NB4 (cell line): ENCODE measurements around the gene FAM3C.

Source experiments
- DNase-seq: peaks from one replicate; pipeline ENCODE4 v3.0.0; 2010; ENCODE audit warnings: low read depth
- H3K4me3 ChIP-seq: one replicate; pipeline ENCODE4 v1.5.1; 2011; ENCODE audit warnings: mild to moderate bottlenecking, low read depth, low read length, moderate library complexity
- MAX ChIP-seq: IDR thresholded peaks from 2 replicates; pipeline ENCODE4 v1.6.1; 2011; ENCODE audit warnings: low read depth, low read length
- MYC ChIP-seq: IDR thresholded peaks from 2 replicates; pipeline ENCODE4 v1.6.1; 2011; ENCODE audit warnings: low read depth, low read length
- POLR2A ChIP-seq: IDR thresholded peaks from 2 replicates; pipeline ENCODE4 v1.6.1; 2011; ENCODE audit warnings: mild to moderate bottlenecking; ENCODE audit not compliant: insufficient read length; ENCODE audit errors: extremely low read depth
- TF ChIP-seq, protein P1 (sequence below): IDR thresholded peaks from one replicate; pipeline ENCODE4 v1.5.1; 2012; ENCODE audit warnings: low read depth, low read length

The FAM3C gene

DNA sequence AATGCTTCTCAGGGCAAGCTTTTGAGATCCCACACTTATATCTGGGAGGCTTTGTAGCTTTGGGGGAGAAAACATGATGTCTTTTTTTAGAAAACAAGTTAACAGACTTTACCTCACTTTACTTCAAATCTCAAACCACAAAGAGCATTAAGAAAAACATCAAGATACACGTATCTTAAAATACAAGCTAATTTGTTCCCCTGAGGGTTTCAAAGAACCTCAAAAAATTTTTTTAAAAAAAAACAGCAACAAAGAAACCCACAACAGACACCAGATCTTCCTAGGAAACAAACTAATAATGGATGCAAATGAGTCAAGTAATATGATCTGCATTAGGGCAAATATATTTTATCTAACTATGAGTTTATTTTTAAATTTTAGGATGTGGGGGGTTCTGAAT is 24.7 kb downstream of the FAM3C start:
- H3K4me3 ChIP-seq, result no peak overlapping the region
- TF ChIP-seq MAX (no peak), MYC (no peak), POLR2A (no peak)
- TF ChIP-seq, protein P1, sequence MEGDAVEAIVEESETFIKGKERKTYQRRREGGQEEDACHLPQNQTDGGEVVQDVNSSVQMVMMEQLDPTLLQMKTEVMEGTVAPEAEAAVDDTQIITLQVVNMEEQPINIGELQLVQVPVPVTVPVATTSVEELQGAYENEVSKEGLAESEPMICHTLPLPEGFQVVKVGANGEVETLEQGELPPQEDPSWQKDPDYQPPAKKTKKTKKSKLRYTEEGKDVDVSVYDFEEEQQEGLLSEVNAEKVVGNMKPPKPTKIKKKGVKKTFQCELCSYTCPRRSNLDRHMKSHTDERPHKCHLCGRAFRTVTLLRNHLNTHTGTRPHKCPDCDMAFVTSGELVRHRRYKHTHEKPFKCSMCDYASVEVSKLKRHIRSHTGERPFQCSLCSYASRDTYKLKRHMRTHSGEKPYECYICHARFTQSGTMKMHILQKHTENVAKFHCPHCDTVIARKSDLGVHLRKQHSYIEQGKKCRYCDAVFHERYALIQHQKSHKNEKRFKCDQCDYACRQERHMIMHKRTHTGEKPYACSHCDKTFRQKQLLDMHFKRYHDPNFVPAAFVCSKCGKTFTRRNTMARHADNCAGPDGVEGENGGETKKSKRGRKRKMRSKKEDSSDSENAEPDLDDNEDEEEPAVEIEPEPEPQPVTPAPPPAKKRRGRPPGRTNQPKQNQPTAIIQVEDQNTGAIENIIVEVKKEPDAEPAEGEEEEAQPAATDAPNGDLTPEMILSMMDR, result no peak
- no peak for DNase-seq

DNA sequence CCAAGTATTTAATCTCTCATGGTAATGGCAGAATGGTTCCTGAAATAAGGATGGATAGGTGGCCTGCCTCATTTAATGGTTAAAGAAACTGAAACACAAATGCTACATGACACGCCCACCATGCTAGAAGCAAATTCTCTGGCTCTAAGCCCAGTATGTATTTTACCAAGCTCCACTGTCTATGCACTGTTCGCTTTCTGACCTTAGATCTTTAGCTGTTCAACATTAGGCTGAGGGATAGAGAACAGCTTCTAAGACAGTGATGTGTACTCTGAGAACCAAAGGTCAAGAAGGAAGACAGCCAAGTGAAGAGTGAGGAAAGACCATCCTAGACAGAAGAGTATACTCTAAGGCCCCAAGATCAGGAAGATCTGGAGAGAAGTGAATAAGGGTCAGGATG is 26.6 kb downstream of the FAM3C start:
- no peak for DNase-seq
- H3K4me3 ChIP-seq, result no peak overlapping the region
- no peak for TF ChIP-seq POLR2A
- no peak for TF ChIP-seq MAX
- TF ChIP-seq MYC, result no peak
- TF ChIP-seq, protein P1, result no peak

- DNase-seq, result peak; percentile 51
- H3K4me3 ChIP-seq, result no peak overlapping the region
Measured at GRCh38 chr7:121366852-121367431, 29.2 kb downstream of the FAM3C start.

DNA sequence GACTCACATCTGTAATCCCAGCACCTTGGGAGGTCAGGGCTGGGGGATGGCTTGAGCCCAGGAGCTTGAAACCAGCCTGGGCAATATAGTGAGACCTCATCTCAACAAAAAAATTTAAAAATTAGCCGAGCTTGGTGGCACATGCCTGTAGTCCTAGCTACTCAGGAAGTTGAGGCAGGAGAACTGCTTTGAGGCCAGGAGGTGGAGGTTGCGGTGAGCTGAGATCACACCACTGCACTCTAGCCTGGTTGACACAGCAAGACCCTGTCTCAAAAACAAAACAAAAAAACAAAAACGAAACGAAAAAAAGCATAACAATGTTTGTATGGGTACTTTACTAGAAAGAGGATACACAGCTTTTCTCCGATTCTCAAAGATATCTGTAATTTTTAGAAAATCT is 35.5 kb downstream of the FAM3C start:
- H3K4me3 ChIP-seq, result no peak overlapping the region
- TF ChIP-seq MYC, result no peak
- no peak for TF ChIP-seq MAX
- TF ChIP-seq, protein P1, result no peak

More at GRCh38 chr7:121366852-121367431, 29.2 kb downstream of the FAM3C start:
- no peak for TF ChIP-seq POLR2A
- TF ChIP-seq, protein P1, result peak; percentile 69

GRCh38 chr7:121355574-121355973 is 40.5 kb downstream of the FAM3C start:
- no peak overlapping the region for H3K4me3 ChIP-seq
- TF ChIP-seq, protein P1, result no peak
- TF ChIP-seq MYC (no peak), POLR2A (no peak), MAX (no peak)
- DNase-seq, result no peak

More for the DNA sequence above, 35.5 kb downstream of the FAM3C start:
- no peak for DNase-seq

DNA sequence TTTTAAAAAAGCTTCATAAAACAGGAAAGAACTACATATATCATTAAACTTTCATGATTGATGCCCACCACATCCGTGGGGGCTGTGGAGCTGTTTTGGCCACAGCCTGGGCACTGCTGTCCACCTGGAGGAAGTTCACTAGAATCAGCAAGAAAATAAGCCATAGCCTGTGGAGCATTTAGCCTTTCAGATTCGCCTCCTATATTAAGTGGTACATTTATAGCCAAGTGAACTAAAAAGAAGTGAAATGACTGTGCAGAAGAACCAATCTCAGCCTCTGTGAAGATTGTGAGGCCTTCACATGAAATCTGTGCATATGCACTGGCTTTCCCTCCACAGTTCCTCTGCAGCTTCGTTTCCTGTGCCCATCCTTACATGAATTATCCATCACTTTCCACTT is 43.8 kb downstream of the FAM3C start:
- no peak overlapping the region for H3K4me3 ChIP-seq
- TF ChIP-seq MAX (no peak), POLR2A (no peak), MYC (no peak)
- TF ChIP-seq, protein P1, result no peak
- no peak for DNase-seq
